B cell (primary cell): ENCODE results near the gene SLC30A2. TPM values are rescaled to one million over a fixed set of nuclear protein-coding genes. Genes with fewer than 3 reads are reported as not detected.

Experiments used
- ATAC-seq: fragments of 200-7000 bp; cut with Tn5 transposase; one replicate; pipeline ENCODE4 v1.10.0; 2021; ENCODE audit warnings: low read depth, mild to moderate bottlenecking, moderate number of reproducible peaks, moderate library complexity
- CTCF ChIA-PET: fragments of 350-600 bp; sonication (Branson Sonifier 250); formaldehyde crosslinking; loops from one replicate; lab custom pipeline; 2021; ENCODE audit warnings: antibody characterized with exemption, inconsistent platforms; lab: Charles Lee
- POLR2A ChIA-PET: fragments of 350-600 bp; sonication (Branson Sonifier 250); formaldehyde crosslinking; loops from one replicate; lab custom pipeline; 2021; ENCODE audit warnings: antibody characterized with exemption; lab: Charles Lee
- DNase-seq: peaks from one replicate; pipeline ENCODE4 v3.0.0; 2013
- H2AFZ ChIP-seq: 2 replicates; pipeline ENCODE4 v1.6.1; 2012; ENCODE audit warnings: mild to moderate bottlenecking, low read depth, low read length; ENCODE audit not compliant: insufficient read depth, poor library complexity, severe bottlenecking
- H3K27ac ChIP-seq, 2 donors: 1 replicate in 1 of 2; 2 replicates in 1 of 2; pipeline ENCODE4 v1.5.1; 2012 to 2013; ENCODE audit warnings: low read length in 2 of 2, mild to moderate bottlenecking in 2 of 2, moderate library complexity in 1 of 2
- H3K27me3 ChIP-seq, 4 experiments: fragments of 200-600 bp in 1 of 4; sonication (generic) in 1 of 4; replicated peaks in 1 of 4; 1 replicate in 2 of 4; 2 replicates in 2 of 4; pipeline versions ENCODE4 v1.6.1 to v1.7.0; 2013 to 2016; ENCODE audit warnings: low read length in 3 of 4, mild to moderate bottlenecking in 2 of 4, mixed read lengths in 1 of 4, moderate library complexity in 1 of 4; ENCODE audit not compliant: insufficient read depth in 4 of 4, control insufficient read depth in 3 of 4; ENCODE audit errors: control extremely low read depth in 1 of 4
- H3K36me3 ChIP-seq, 2 experiments: replicated peaks in 1 of 2; 1 replicate in 1 of 2; 2 replicates in 1 of 2; pipeline versions ENCODE4 v1.6.1 to v1.7.1; 2013; ENCODE audit warnings: low read length in 1 of 2; ENCODE audit not compliant: insufficient read depth in 2 of 2, control insufficient read depth in 1 of 2; ENCODE audit errors: control extremely low read depth in 1 of 2, extremely low read depth in 1 of 2
- H3K4me1 ChIP-seq, 2 donors: fragments of 200-600 bp in 1 of 2; sonication (generic) in 1 of 2; 1 replicate in 1 of 2; 2 replicates in 1 of 2; pipeline versions ENCODE4 v1.5.1 to v1.6.1; 2013 to 2017; ENCODE audit warnings: low read length in 2 of 2; ENCODE audit not compliant: control insufficient read depth in 2 of 2, insufficient read depth in 2 of 2
- H3K4me2 ChIP-seq: replicated peaks from 2 replicates; pipeline ENCODE3; 2012; ENCODE audit warnings: mild to moderate bottlenecking, low read depth, low read length; ENCODE audit not compliant: poor library complexity, severe bottlenecking
- H3K4me3 ChIP-seq, 5 experiments: fragments of 200-600 bp in 1 of 5; sonication (generic) in 1 of 5; 1 replicate in 3 of 5; 2 replicates in 2 of 5; pipeline versions ENCODE4 v1.5.1 to v1.7.0; 2011 to 2016; ENCODE audit warnings: low read length in 4 of 5, mild to moderate bottlenecking in 4 of 5, low read depth in 2 of 5, control low read depth in 1 of 5, moderate library complexity in 1 of 5; ENCODE audit not compliant: insufficient read depth in 1 of 5; ENCODE audit errors: control extremely low read depth in 1 of 5, extremely low read depth in 1 of 5
- H3K79me2 ChIP-seq: fragments of 200-600 bp; sonication (generic); one replicate; pipeline ENCODE4 v1.6.0; 2016; ENCODE audit warnings: low read length; ENCODE audit not compliant: control insufficient read depth, insufficient read depth
- H3K9ac ChIP-seq: fragments of 200-600 bp; sonication (generic); 2 replicates; pipeline ENCODE4 v1.6.1; 2017; ENCODE audit warnings: mild to moderate bottlenecking, low read length, moderate library complexity
- H3K9me3 ChIP-seq, 3 donors: one replicate each; pipeline versions ENCODE4 v1.6.1 to v1.7.1; 2013; ENCODE audit warnings: low read length in 2 of 3; ENCODE audit not compliant: control insufficient read depth in 2 of 3, insufficient read depth in 1 of 3; ENCODE audit errors: control extremely low read depth in 1 of 3
- H4K20me1 ChIP-seq: 2 replicates; pipeline ENCODE4 v1.6.0; 2012; ENCODE audit warnings: mild to moderate bottlenecking, low read length; ENCODE audit not compliant: insufficient read depth, control insufficient read depth, poor library complexity, severe bottlenecking
- H3K27ac Mint-ChIP-seq: one replicate; pipeline ENCODE4 v1.8.0; 2021; ENCODE audit warnings: mixed read lengths
- H3K27me3 Mint-ChIP-seq: one replicate; pipeline ENCODE4 v1.8.0; 2021; ENCODE audit warnings: mixed read lengths
- H3K4me1 Mint-ChIP-seq: one replicate; pipeline ENCODE4 v1.8.0; 2021; ENCODE audit warnings: mixed read lengths
- H3K4me3 Mint-ChIP-seq: one replicate; pipeline ENCODE4 v1.8.0; 2021; ENCODE audit warnings: mixed read lengths
- H3K9me3 Mint-ChIP-seq: one replicate; pipeline ENCODE4 v1.8.0; 2022; ENCODE audit warnings: mixed read lengths; ENCODE audit not compliant: insufficient read depth
- CTCF ChIP-seq: fragments of 200-600 bp; IDR thresholded peaks from one replicate; pipeline ENCODE4 v1.8.0; 2022; ENCODE audit warnings: antibody characterized with exemption, mild to moderate bottlenecking
- EZH2 ChIP-seq: IDR thresholded peaks from 2 replicates; pipeline ENCODE4 v1.6.1; 2012; ENCODE audit warnings: borderline replicate concordance, low read depth, mild to moderate bottlenecking, moderate library complexity, low read length; ENCODE audit not compliant: insufficient read depth, poor library complexity, severe bottlenecking
- WGBS: methylation state at CpG from one replicate; pipeline ENCODE4 v1.1.5; 2013; ENCODE audit warnings: missing lambda C conversion rate; ENCODE audit not compliant: insufficient coverage; 5-methylcytosine and 5-hydroxymethylcytosine counted together
- intact Hi-C: fragments of 100-400 bp; cut with micrococcal nuclease; formaldehyde crosslinking; loops from one replicate; pipeline ENCODE4 v1.10.0; 2022
- polyA plus RNA-seq: library from polyadenylated mRNA; depleted of rRNA; stranded (reverse); fragments of >200 nt; gene quantifications from 2 replicates; pipeline ENCODE4 v1.2.3, GENCODE V29; 2012
- total RNA-seq, 2 donors: library from RNA; stranded (reverse); fragments of 120-200 nt in 1 of 2; gene quantifications; 1 replicate in 1 of 2; 2 replicates in 1 of 2; pipeline versions ENCODE4 v1.2.3 to v1.2.4, GENCODE V29; 2013 to 2022

SLC30A2 gene
- total and polyA plus RNA-seq, 2 donors (not counting 1 experiment from before 2014, with no cell fraction given), result not detected

DNA sequence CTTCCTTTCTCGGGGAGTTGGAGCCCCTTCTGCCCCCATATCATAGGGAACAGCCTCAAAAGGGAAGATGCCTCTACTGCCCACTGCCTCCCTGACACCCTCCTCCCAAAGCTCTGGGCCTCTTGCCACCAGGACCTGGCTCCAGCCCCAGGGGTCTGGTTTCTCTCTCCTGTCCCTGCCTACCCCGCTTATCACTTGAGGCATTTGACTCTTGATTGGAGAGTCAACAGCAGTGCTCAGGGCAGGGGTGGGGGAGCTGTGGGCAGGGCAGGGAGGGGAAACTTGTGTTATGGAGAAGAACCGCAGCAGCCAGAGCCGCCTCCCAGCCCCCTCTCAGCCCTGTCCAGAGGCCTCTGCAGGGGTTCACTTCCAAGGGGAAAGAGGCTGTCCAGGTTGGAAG, 20.9 kb upstream of the SLC30A2 start:
- WGBS, result 83% methylated on average over 3 of the region's 4 CpGs
- H3K27me3 ChIP-seq, result no peaks in the 10 kb centered on the region
- H3K4me1 ChIP-seq, result no peaks in the 10 kb centered on the region
- TF ChIP-seq EZH2 (no peak), CTCF (no peak)
- H3K4me3 ChIP-seq, result no peak overlapping the region
- no peaks in the 10 kb centered on the region for H3K4me1 Mint-ChIP-seq
- no peaks in the 10 kb centered on the region for H3K9me3 Mint-ChIP-seq
- H3K27ac ChIP-seq, result no peak overlapping the region
- no peaks in the 10 kb centered on the region for H3K36me3 ChIP-seq
- H3K4me2 ChIP-seq, result no peak overlapping the region
- ChIA-PET POLR2A (no interaction called here), CTCF (no interaction called here)
- no peak overlapping the region for H3K4me3 Mint-ChIP-seq
- peaks cover 27% of the 10 kb centered on the region for H3K27me3 Mint-ChIP-seq
- H3K9ac ChIP-seq, result no peak overlapping the region
- no peaks in the 10 kb centered on the region for H3K9me3 ChIP-seq
- DNase-seq, result no peak
- no peak for ATAC-seq
- no peak overlapping the region for H2AFZ ChIP-seq
- H4K20me1 ChIP-seq, result no peaks in the 10 kb centered on the region
- no peak overlapping the region for H3K27ac Mint-ChIP-seq
- H3K79me2 ChIP-seq, result no peaks in the 10 kb centered on the region
- intact Hi-C loops, result no loop called here

GRCh38 chr1:26066160-26066559, 20.2 kb upstream of the SLC30A2 start:
- H3K27me3 Mint-ChIP-seq, result peaks cover 27% of the 10 kb centered on the region

More at GRCh38 chr1:26066160-26066559, 20.2 kb upstream of the SLC30A2 start:
- TF ChIP-seq CTCF (no peak), EZH2 (no peak)
- POLR2A ChIA-PET, result no interaction called here
- H3K4me3 ChIP-seq, result no peak overlapping the region
- H3K9me3 Mint-ChIP-seq, result no peaks in the 10 kb centered on the region
- no peak overlapping the region for H3K4me3 Mint-ChIP-seq
- no peak for ATAC-seq
- no peaks in the 10 kb centered on the region for H3K9me3 ChIP-seq
- H3K27ac ChIP-seq, result no peak overlapping the region
- no peak overlapping the region for H3K4me2 ChIP-seq
- no peaks in the 10 kb centered on the region for H3K36me3 ChIP-seq
- DNase-seq, result no peak
- CTCF ChIA-PET, result no interaction called here
- intact Hi-C loops, result no loop called here
- H2AFZ ChIP-seq, result no peak overlapping the region
- WGBS, result 87% methylated on average over 15 of the region's 15 CpGs
- peaks cover 0 to 2% (median 0%) of the 10 kb centered on the region in 4 experiments for H3K27me3 ChIP-seq
- no peaks in the 10 kb centered on the region for H3K4me1 ChIP-seq
- no peaks in the 10 kb centered on the region for H3K4me1 Mint-ChIP-seq
- no peak overlapping the region for H3K9ac ChIP-seq
- H3K79me2 ChIP-seq, result no peaks in the 10 kb centered on the region
- no peak overlapping the region for H3K27ac Mint-ChIP-seq
- H4K20me1 ChIP-seq, result no peaks in the 10 kb centered on the region
